NCI-H2029 treated with DMSO at 0.1 percent for 48 hours (cell line): Measurements from ENCODE around the gene PODNL1.
"Not testable (repeated sequence)": the region's sequence is repeated elsewhere in the genome, so short reads cannot be mapped to it uniquely, and the experiment has no call there.

ENCODE experiments used
- DNase-seq: peaks from one replicate; lab custom pipeline; 2025; lab: John Stamatoyannopoulos, UW

PODNL1 gene

GRCh38 chr19:13923194-13923987 lies 14.8 kb downstream of the PODNL1 start:
- no peak for DNase-seq

- DNase-seq = not testable (repeated sequence)
These were observed 16.1 kb downstream of the PODNL1 start for GRCh38 chr19:13922118-13922517.

GRCh38 chr19:13920940-13921747 lies 17.1 kb downstream of the PODNL1 start:
- DNase-seq = peak; percentile 13

- no peak for DNase-seq
These were observed 17.7 kb downstream of the PODNL1 start for GRCh38 chr19:13920524-13920923.

GRCh38 chr19:13918726-13919411 lies 19.3 kb downstream of the PODNL1 start:
- DNase-seq = no peak

- no peak for DNase-seq
These were observed 20.3 kb downstream of the PODNL1 start for GRCh38 chr19:13917888-13918406.

- no peak for DNase-seq
These were observed 23.4 kb downstream of the PODNL1 start for GRCh38 chr19:13914777-13915176.

- DNase-seq = no peak
These were observed 24.9 kb downstream of the PODNL1 start for GRCh38 chr19:13913352-13913751.

GRCh38 chr19:13909430-13909829 lies 28.8 kb downstream of the PODNL1 start:
- no peak for DNase-seq

GRCh38 chr19:13908674-13909073 lies 29.5 kb downstream of the PODNL1 start:
- DNase-seq = no peak

GRCh38 chr19:13906910-13907309 lies 31.3 kb downstream of the PODNL1 start:
- DNase-seq = no peak

GRCh38 chr19:13906521-13906904 lies 31.7 kb downstream of the PODNL1 start:
- no peak for DNase-seq

- DNase-seq = peak; percentile 57
These were observed 32.3 kb downstream of the PODNL1 start, which contains the start of the genes BRME1 and CC2D1A for GRCh38 chr19:13905634-13906520. Gene BRME1 (minus strand): TSS chr19:13906117. CDS start chr19:13904892, 1,225 bp downstream. Gene CC2D1A (plus strand): TSS chr19:13906201. CDS start chr19:13906442, 241 bp downstream.

GRCh38 chr19:13902993-13903555 lies 35.1 kb downstream of the PODNL1 start:
- DNase-seq = no peak

GRCh38 chr19:13899912-13900584 lies 38.2 kb downstream of the PODNL1 start:
- DNase-seq = no peak

GRCh38 chr19:13899393-13899792 lies 38.8 kb downstream of the PODNL1 start:
- no peak for DNase-seq

- no peak for DNase-seq
These were observed 42.0 kb downstream of the PODNL1 start for GRCh38 chr19:13896227-13896626.

GRCh38 chr19:13894552-13894951 lies 43.7 kb downstream of the PODNL1 start:
- no peak for DNase-seq

GRCh38 chr19:13892870-13893269 lies 45.3 kb downstream of the PODNL1 start:
- DNase-seq = no peak

GRCh38 chr19:13890136-13890535 lies 48.1 kb downstream of the PODNL1 start:
- no peak for DNase-seq
